K562 (cell line): ENCODE measurements around the gene PALLD. TPM values are rescaled to one million over a fixed set of nuclear protein-coding genes. Genes with fewer than 3 reads are reported as not detected.

Source experiments
- ARID1B ChIP-seq: fragments of 450-650 bp; IDR thresholded peaks from 2 replicates; pipeline ENCODE4 v1.6.1; 2016; ENCODE audit warnings: antibody characterized with exemption, mild to moderate bottlenecking, inconsistent platforms
- BDP1 ChIP-seq: IDR thresholded peaks from 3 replicates; pipeline ENCODE4 v1.6.1; 2011; ENCODE audit not compliant: insufficient read length, insufficient read depth
- FOXA3 ChIP-seq, 2 experiments: fragments of 450-650 bp in 1 of 2; sonication (generic) in 1 of 2; formaldehyde crosslinking; IDR thresholded peaks in 1 of 2; conservative IDR thresholded peaks in 1 of 2; 2 replicates each; pipeline versions ENCODE4 v1.4.0 to v1.8.0; 2020 to 2022; ENCODE audit warnings: mild to moderate bottlenecking in 2 of 2, missing genetic modification reagents in 1 of 2
- GATAD2A ChIP-seq: fragments of 450-650 bp; IDR thresholded peaks from 2 replicates; pipeline ENCODE4 v1.6.1; 2017
- HDAC6 ChIP-seq: IDR thresholded peaks from 2 replicates; pipeline ENCODE4 v1.6.1; 2012; ENCODE audit warnings: low read depth, mild to moderate bottlenecking, control low read depth, inconsistent platforms, low read length, moderate library complexity
- MLX ChIP-seq, 2 experiments: fragments of 450-650 bp in 1 of 2; sonication (generic) in 1 of 2; formaldehyde crosslinking; conservative IDR thresholded peaks; 2 replicates each; pipeline versions ENCODE4 v1.4.0 to v1.8.1; 2020 to 2022; ENCODE audit warnings: mild to moderate bottlenecking in 1 of 2, missing genetic modification reagents in 1 of 2
- NBN ChIP-seq: fragments of 450-650 bp; IDR thresholded peaks from 2 replicates; pipeline ENCODE4 v1.6.1; 2016; ENCODE audit warnings: low read depth, mild to moderate bottlenecking
- SMARCA5 ChIP-seq: fragments of 450-650 bp; IDR thresholded peaks from 2 replicates; pipeline ENCODE4 v1.6.1; 2016
- SP2 ChIP-seq: IDR thresholded peaks from 2 replicates; pipeline ENCODE4 v1.6.1; 2011; ENCODE audit warnings: mild to moderate bottlenecking, low read depth, low read length, moderate library complexity; ENCODE audit not compliant: poor library complexity, severe bottlenecking; ENCODE audit errors: extremely low read depth
- SUPT5H ChIP-seq: fragments of 450-650 bp; IDR thresholded peaks from 2 replicates; pipeline ENCODE4 v1.6.1; 2016
- ZBED1 ChIP-seq: IDR thresholded peaks from 2 replicates; pipeline ENCODE4 v1.6.1; 2014
- ZBTB26 ChIP-seq: fragments of 450-650 bp; formaldehyde crosslinking; IDR thresholded peaks from 2 replicates; pipeline ENCODE4 v1.4.0; 2022; ENCODE audit warnings: missing genetic modification characterization
- ZC3H11A ChIP-seq: IDR thresholded peaks from 2 replicates; pipeline ENCODE4 v1.6.1; 2012; ENCODE audit warnings: low read depth, low read length, improper control_type of control experiment
- ZEB2 ChIP-seq: fragments of 450-650 bp; IDR thresholded peaks from 2 replicates; pipeline ENCODE4 v1.6.1; 2016
- ZNF140 ChIP-seq: fragments of 250-450 bp; sonication (Bioruptor Pico); IDR thresholded peaks from 2 replicates; pipeline ENCODE4 v1.8.0; 2021; ENCODE audit warnings: moderate library complexity, mild to moderate bottlenecking, inconsistent platforms
- ZNF436 ChIP-seq: fragments of 250-450, 450-650 bp; sonication (Bioruptor Pico); formaldehyde crosslinking; IDR thresholded peaks from 2 replicates; pipeline ENCODE4 v1.7.0; 2020; ENCODE audit warnings: mild to moderate bottlenecking
- polyA plus RNA-seq, 8 experiments: library from polyadenylated mRNA; depleted of rRNA in 4 of 8; stranded (reverse) in 5 of 8; unstranded in 3 of 8; fragments of >200 nt; fragmentation: Nextera tagmentation in 2 of 8; fragmentation: Illumina TruSeq in 1 of 8; extraction: Ambion mirVana in 2 of 8; extraction: Trizol in 1 of 8; gene quantifications; 2 replicates each; pipeline versions ENCODE4 v1.2.1 to v1.2.3, GENCODE V29; 2011 to 2014; ENCODE audit warnings: inconsistent platforms in 1 of 8, missing spikeins in 1 of 8
- total RNA-seq, 7 experiments: library from RNA; depleted of rRNA in 6 of 7; stranded (reverse); fragments of >200 nt in 6 of 7; fragmentation: Illumina TruSeq in 2 of 7; extraction: Trizol in 2 of 7; gene quantifications; 2 replicates each; pipeline versions ENCODE4 v1.2.1 to v1.2.3, GENCODE V29; 2011 to 2021; ENCODE audit warnings: low replicate concordance in 1 of 7
- TF ChIP-seq, protein P1 (sequence below): fragments of 250-450 bp; sonication (Bioruptor Pico); IDR thresholded peaks from 2 replicates; pipeline ENCODE4 v1.4.0; 2020
- TF ChIP-seq, protein P2 (sequence below): fragments of 450-650 bp; formaldehyde crosslinking; IDR thresholded peaks from 2 replicates; pipeline ENCODE4 v1.4.0; 2020; ENCODE audit warnings: mild to moderate bottlenecking, moderate library complexity

PALLD gene
- total and polyA plus RNA-seq, 9 of the 15 experiments (the other 6 are each of a cell fraction or from before 2014, with no cell fraction given), result 0.01 to 0.35 (median 0.06) TPM; not detected in 3

- TF ChIP-seq, protein P1, sequence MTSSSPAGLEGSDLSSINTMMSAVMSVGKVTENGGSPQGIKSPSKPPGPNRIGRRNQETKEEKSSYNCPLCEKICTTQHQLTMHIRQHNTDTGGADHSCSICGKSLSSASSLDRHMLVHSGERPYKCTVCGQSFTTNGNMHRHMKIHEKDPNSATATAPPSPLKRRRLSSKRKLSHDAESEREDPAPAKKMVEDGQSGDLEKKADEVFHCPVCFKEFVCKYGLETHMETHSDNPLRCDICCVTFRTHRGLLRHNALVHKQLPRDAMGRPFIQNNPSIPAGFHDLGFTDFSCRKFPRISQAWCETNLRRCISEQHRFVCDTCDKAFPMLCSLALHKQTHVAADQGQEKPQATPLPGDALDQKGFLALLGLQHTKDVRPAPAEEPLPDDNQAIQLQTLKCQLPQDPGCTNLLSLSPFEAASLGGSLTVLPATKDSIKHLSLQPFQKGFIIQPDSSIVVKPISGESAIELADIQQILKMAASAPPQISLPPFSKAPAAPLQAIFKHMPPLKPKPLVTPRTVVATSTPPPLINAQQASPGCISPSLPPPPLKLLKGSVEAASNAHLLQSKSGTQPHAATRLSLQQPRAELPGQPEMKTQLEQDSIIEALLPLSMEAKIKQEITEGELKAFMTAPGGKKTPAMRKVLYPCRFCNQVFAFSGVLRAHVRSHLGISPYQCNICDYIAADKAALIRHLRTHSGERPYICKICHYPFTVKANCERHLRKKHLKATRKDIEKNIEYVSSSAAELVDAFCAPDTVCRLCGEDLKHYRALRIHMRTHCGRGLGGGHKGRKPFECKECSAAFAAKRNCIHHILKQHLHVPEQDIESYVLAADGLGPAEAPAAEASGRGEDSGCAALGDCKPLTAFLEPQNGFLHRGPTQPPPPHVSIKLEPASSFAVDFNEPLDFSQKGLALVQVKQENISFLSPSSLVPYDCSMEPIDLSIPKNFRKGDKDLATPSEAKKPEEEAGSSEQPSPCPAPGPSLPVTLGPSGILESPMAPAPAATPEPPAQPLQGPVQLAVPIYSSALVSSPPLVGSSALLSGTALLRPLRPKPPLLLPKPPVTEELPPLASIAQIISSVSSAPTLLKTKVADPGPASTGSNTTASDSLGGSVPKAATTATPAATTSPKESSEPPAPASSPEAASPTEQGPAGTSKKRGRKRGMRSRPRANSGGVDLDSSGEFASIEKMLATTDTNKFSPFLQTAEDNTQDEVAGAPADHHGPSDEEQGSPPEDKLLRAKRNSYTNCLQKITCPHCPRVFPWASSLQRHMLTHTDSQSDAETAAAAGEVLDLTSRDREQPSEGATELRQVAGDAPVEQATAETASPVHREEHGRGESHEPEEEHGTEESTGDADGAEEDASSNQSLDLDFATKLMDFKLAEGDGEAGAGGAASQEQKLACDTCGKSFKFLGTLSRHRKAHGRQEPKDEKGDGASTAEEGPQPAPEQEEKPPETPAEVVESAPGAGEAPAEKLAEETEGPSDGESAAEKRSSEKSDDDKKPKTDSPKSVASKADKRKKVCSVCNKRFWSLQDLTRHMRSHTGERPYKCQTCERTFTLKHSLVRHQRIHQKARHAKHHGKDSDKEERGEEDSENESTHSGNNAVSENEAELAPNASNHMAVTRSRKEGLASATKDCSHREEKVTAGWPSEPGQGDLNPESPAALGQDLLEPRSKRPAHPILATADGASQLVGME, result no peak
- TF ChIP-seq ARID1B (peak; percentile 76), NBN (no peak), BDP1 (no peak), ZNF436 (no peak), SP2 (no peak), HDAC6 (no peak), ZNF140 (CRISPR knock-in tag) (no peak), SMARCA5 (no peak), SUPT5H (no peak), ZBED1 (no peak), FOXA3 (CRISPR knock-in tag; conservative IDR thresholded peaks at IDR 0.05 in 1 of 2, IDR thresholded peaks at IDR 0.05 in 1 of 2) (peak in 1 of 2 experiments; percentile 51; a peak in 1 of 4 replicates), ZEB2 (peak; percentile 71; the same call in 1 of the 2 replicates), ZBTB26 (CRISPR knock-in tag) (no peak), ZC3H11A (no peak), GATAD2A (no peak), MLX (CRISPR knock-in tag; conservative IDR thresholded peaks at IDR 0.05) (no peak)
- TF ChIP-seq, protein P2, sequence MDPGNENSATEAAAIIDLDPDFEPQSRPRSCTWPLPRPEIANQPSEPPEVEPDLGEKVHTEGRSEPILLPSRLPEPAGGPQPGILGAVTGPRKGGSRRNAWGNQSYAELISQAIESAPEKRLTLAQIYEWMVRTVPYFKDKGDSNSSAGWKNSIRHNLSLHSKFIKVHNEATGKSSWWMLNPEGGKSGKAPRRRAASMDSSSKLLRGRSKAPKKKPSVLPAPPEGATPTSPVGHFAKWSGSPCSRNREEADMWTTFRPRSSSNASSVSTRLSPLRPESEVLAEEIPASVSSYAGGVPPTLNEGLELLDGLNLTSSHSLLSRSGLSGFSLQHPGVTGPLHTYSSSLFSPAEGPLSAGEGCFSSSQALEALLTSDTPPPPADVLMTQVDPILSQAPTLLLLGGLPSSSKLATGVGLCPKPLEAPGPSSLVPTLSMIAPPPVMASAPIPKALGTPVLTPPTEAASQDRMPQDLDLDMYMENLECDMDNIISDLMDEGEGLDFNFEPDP (CRISPR knock-in tag), result no peak
Measured at GRCh38 chr4:168569066-168569930, 72.4 kb downstream of the PALLD start (continued).
